CD4-positive, alpha-beta T cell treated with Interleukin-17A for 1 hour (primary cell): Measurements from ENCODE around the gene TCAP.
"Not testable (repeated sequence)": the region's sequence is repeated elsewhere in the genome, so short reads cannot be mapped to it uniquely, and the experiment has no call there.

Experiments
- DNase-seq: peaks from one replicate; pipeline ENCODE4 v3.0.0-alpha.2; 2020

The TCAP gene

GRCh38 chr17:39706921-39707337 lies 41.8 kb downstream of the TCAP start:
- peak; percentile 39 for DNase-seq

DNA sequence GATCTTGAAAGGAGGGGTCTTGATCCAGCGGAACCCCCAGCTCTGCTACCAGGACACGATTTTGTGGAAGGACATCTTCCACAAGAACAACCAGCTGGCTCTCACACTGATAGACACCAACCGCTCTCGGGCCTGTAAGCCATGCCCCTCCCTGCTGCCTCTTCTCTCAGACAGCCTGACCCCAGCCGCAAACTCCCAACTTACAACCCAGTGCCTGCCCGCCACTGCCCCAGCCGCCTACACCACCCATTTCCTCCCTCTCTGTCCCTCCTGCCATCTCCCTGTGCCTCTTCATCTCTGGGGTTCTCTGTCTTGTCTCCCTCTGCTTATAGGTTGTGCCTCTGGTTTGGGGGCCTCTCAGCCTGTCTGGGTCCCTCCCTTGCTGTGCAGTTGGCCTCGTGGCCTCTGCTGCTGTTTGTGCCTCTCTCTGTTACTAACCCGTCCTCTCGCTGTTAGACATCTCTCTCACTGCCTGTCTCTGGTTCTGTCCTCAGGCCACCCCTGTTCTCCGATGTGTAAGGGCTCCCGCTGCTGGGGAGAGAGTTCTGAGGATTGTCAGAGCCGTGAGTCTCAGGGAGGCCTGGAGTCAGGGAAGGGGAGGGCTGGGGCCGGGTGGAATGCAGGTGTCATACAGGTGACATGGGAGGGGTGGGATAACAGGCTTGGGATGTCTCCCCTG lies 44.3 kb downstream of the TCAP start:
- no peak for DNase-seq

GRCh38 chr17:39709998-39710964 lies 45.1 kb downstream of the TCAP start:
- no peak for DNase-seq

GRCh38 chr17:39711071-39711470 lies 45.9 kb downstream of the TCAP start:
- DNase-seq, result not testable (repeated sequence)

- no peak for DNase-seq
Observed at GRCh38 chr17:39711851-39712250, 46.7 kb downstream of the TCAP start.

DNA sequence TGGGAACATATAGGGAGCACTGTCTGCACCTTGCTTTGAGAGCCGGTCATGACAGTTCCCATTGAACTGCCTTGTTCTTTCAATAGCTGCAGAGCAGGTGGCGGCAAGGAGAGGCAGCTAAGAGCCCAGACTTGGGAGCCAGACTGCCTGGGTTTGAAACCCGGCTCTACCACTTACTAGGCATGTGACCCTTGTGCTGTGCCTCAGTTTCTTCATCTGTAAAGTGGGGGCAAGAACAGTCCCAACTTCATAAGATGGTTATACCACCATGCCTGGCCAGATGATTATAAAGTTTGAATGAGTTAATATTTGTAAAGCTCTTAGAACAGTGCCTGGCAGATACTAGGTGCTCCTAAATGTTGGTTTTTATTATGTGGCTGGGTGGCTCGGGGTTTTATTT lies 49.1 kb downstream of the TCAP start:
- DNase-seq, result no peak

DNA sequence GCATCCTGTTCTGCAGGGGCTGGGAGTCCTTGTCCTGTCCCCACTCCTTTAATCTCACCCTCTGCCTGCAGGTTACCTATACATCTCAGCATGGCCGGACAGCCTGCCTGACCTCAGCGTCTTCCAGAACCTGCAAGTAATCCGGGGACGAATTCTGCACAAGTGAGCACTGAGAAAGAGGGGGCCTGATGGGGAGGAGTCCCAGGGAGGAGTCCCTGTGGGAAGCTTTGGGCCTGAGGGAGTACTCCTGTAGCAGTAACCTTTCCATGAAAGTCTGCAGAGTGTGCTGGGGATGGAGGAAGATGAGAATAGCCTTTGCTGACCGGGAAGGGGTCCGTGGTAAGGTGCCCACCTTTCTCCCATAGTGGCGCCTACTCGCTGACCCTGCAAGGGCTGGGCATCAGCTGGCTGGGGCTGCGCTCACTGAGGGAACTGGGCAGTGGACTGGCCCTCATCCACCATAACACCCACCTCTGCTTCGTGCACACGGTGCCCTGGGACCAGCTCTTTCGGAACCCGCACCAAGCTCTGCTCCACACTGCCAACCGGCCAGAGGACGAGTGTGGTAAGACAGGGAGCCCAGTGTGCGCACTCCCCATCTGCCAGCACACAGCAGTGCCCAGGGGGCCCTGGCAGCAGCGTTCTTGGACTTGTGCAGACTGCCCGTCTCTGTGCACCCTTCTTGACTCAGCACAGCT lies 50.4 kb downstream of the TCAP start:
- DNase-seq, result no peak
